Left hindlimb (tissue), 1 donor: ENCODE measurements around the gene TXNRD1.
A peak's percentile ranks its signal among the peaks of the same experiment; 100 is the strongest.
"Not testable (repeated sequence)": the region's sequence is repeated elsewhere in the genome, so short reads cannot be mapped to it uniquely, and the experiment has no call there.

Experiments used
- DNase-seq: peaks from one replicate; pipeline ENCODE4 v3.0.0-alpha.2; 2018

Gene TXNRD1

GRCh38 chr12:104376650-104377513 is 161.3 kb downstream of the TXNRD1 start:
- no peak for DNase-seq

- DNase-seq, result no peak
These were observed 161.9 kb downstream of the TXNRD1 start for GRCh38 chr12:104377514-104377812.

GRCh38 chr12:104378427-104378826 is 162.8 kb downstream of the TXNRD1 start:
- no peak for DNase-seq

GRCh38 chr12:104381341-104381730 is 165.8 kb downstream of the TXNRD1 start:
- no peak for DNase-seq

GRCh38 chr12:104381731-104382480 is 166.3 kb downstream of the TXNRD1 start:
- peak; percentile 76 for DNase-seq

GRCh38 chr12:104384141-104384880 is 168.7 kb downstream of the TXNRD1 start:
- DNase-seq, result no peak

GRCh38 chr12:104385510-104385909 is 169.9 kb downstream of the TXNRD1 start:
- no peak for DNase-seq

- DNase-seq, result no peak
These were observed 170.9 kb downstream of the TXNRD1 start for GRCh38 chr12:104386461-104386860.

- DNase-seq, result no peak
These were observed 171.6 kb downstream of the TXNRD1 start for GRCh38 chr12:104387190-104387589.

GRCh38 chr12:104394086-104394485 is 178.5 kb downstream of the TXNRD1 start:
- DNase-seq, result not testable (repeated sequence)
